OCI-LY3 (cell line): ENCODE data around the gene F8.

ENCODE experiments used
- H2AFZ ChIP-seq: fragments of 200-600, 300-600 bp; shearing (Covaris generic); 2 replicates; pipeline ENCODE4 v1.6.0; 2014; ENCODE audit warnings: antibody characterized with exemption, low read depth, low read length
- H3K27ac ChIP-seq: fragments of 200-600, 300-600 bp; sonication (generic); 2 replicates; pipeline ENCODE4 v1.5.1; 2014; ENCODE audit warnings: mild to moderate bottlenecking, low read length, moderate library complexity, mixed read lengths
- H3K27me3 ChIP-seq: fragments of 200-600, 300-600 bp; sonication (generic); 2 replicates; pipeline ENCODE4 v1.6.1; 2014; ENCODE audit warnings: low read depth, low read length, mixed read lengths
- H3K36me3 ChIP-seq: fragments of 200-600, 300-600 bp; sonication (generic); replicated peaks from 2 replicates; pipeline ENCODE3; 2014; ENCODE audit warnings: low read depth, low read length, mixed read lengths
- H3K4me1 ChIP-seq: fragments of 300-600, 200-600 bp; sonication (generic); 2 replicates; pipeline ENCODE4 v1.6.1; 2014; ENCODE audit warnings: low read length, mixed read lengths
- H3K4me2 ChIP-seq: fragments of 200-600, 300-600 bp; sonication (generic); 2 replicates; pipeline ENCODE4 v1.6.1; 2014; ENCODE audit warnings: low read length, mixed read lengths
- H3K4me3 ChIP-seq: fragments of 300-600, 200-600 bp; sonication (generic); 2 replicates; pipeline ENCODE4 v1.5.1; 2014; ENCODE audit warnings: antibody characterized with exemption, mild to moderate bottlenecking, low read length, moderate library complexity
- H3K79me2 ChIP-seq: fragments of 300-600, 200-600 bp; shearing (Covaris generic); 2 replicates; pipeline ENCODE4 v1.6.1; 2014; ENCODE audit warnings: mild to moderate bottlenecking, low read length, mixed read lengths
- H3K9ac ChIP-seq: fragments of 300-600, 200-600 bp; shearing (Covaris generic); 2 replicates; pipeline ENCODE4 v1.6.0; 2014; ENCODE audit warnings: mild to moderate bottlenecking, low read length, moderate library complexity
- H3K9me3 ChIP-seq: fragments of 200-600, 300-600 bp; shearing (Covaris generic); 2 replicates; pipeline ENCODE4 v1.6.1; 2014; ENCODE audit warnings: low read length, mixed read lengths; ENCODE audit not compliant: insufficient read depth
- H4K20me1 ChIP-seq: fragments of 200-600, 300-600 bp; sonication (generic); 2 replicates; pipeline ENCODE4 v1.6.1; 2016; ENCODE audit warnings: low read length, mixed read lengths; ENCODE audit not compliant: insufficient read depth
- EZH2phosphoT487 ChIP-seq: fragments of 200-600 bp; shearing (Covaris generic); IDR thresholded peaks from 2 replicates; pipeline ENCODE4 v1.6.1; 2018; ENCODE audit warnings: antibody characterized with exemption, mixed run types, low read depth
- TF ChIP-seq, protein P1 (sequence below): fragments of 200-600, 300-600 bp; sonication (generic); IDR thresholded peaks from 2 replicates; pipeline ENCODE4 v1.5.1; 2014; ENCODE audit warnings: antibody characterized with exemption, low read length, low read depth

The F8 gene

DNA sequence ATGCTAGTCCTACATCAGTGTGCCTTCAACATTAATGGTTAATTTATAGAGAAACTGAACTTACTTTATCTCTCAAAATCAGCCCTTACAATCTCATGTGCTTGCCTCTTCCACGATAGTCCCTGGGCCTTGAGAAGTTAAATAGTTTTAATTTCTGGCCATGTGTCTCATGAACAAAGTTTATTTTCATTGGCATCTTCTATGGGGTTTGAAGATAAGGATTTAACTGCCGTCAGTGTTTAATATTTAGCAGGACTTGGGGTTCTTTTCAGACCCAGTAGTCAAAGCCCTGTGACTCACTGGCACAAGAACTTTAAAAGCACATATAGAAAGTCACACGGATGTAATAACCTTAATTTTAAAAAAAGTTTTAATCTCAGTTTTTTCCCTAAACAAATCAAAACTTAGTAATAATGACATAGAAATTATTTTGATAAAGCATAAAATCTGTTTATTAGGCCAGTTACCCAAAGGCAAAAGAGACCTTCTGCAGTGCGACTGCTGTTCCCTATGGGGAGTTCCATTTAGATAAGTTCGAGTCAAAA is 207.2 kb downstream of the F8 start:
- Histone ChIP-seq H3K36me3 (no peaks in the 10 kb centered on the region), H3K4me2 (no peak overlapping the region), H3K27me3 (no peaks in the 10 kb centered on the region), H3K9me3 (no peaks in the 10 kb centered on the region), H3K4me3 (no peak overlapping the region), H3K27ac (no peak overlapping the region), H3K4me1 (peaks cover 19% of the 10 kb centered on the region), H4K20me1 (no peaks in the 10 kb centered on the region), H3K9ac (no peak overlapping the region), H2AFZ (no peak overlapping the region), H3K79me2 (no peaks in the 10 kb centered on the region)
- TF ChIP-seq, protein P1, sequence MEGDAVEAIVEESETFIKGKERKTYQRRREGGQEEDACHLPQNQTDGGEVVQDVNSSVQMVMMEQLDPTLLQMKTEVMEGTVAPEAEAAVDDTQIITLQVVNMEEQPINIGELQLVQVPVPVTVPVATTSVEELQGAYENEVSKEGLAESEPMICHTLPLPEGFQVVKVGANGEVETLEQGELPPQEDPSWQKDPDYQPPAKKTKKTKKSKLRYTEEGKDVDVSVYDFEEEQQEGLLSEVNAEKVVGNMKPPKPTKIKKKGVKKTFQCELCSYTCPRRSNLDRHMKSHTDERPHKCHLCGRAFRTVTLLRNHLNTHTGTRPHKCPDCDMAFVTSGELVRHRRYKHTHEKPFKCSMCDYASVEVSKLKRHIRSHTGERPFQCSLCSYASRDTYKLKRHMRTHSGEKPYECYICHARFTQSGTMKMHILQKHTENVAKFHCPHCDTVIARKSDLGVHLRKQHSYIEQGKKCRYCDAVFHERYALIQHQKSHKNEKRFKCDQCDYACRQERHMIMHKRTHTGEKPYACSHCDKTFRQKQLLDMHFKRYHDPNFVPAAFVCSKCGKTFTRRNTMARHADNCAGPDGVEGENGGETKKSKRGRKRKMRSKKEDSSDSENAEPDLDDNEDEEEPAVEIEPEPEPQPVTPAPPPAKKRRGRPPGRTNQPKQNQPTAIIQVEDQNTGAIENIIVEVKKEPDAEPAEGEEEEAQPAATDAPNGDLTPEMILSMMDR: no peak

DNA sequence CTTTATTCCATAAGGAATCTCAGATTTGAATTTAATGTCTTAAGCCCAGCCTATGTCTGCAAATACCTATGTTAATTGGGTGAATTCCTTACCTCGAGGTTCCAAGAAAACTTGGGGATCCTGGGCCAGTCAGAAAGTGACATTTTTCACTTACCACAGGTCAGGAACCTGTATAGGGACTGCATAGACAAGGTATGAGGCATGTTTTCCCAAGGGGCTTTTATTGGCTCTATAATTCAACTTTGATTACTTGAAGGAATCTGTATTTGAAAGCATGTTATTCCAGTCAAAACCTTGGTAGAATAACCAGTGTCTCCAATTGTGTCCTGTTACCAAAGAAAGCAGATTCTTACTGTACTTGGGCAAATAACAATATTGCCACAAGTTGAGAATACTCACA is 208.7 kb downstream of the F8 start:
- Histone ChIP-seq H3K36me3 (no peaks in the 10 kb centered on the region), H3K9ac (no peak overlapping the region), H3K9me3 (no peaks in the 10 kb centered on the region), H3K4me2 (no peak overlapping the region), H3K4me1 (peaks cover 8% of the 10 kb centered on the region), H2AFZ (no peak overlapping the region), H3K27ac (no peak overlapping the region), H4K20me1 (no peaks in the 10 kb centered on the region), H3K4me3 (no peak overlapping the region), H3K79me2 (no peaks in the 10 kb centered on the region), H3K27me3 (no peaks in the 10 kb centered on the region)
- TF ChIP-seq EZH2phosphoT487: no peak
- TF ChIP-seq, protein P1: no peak

DNA sequence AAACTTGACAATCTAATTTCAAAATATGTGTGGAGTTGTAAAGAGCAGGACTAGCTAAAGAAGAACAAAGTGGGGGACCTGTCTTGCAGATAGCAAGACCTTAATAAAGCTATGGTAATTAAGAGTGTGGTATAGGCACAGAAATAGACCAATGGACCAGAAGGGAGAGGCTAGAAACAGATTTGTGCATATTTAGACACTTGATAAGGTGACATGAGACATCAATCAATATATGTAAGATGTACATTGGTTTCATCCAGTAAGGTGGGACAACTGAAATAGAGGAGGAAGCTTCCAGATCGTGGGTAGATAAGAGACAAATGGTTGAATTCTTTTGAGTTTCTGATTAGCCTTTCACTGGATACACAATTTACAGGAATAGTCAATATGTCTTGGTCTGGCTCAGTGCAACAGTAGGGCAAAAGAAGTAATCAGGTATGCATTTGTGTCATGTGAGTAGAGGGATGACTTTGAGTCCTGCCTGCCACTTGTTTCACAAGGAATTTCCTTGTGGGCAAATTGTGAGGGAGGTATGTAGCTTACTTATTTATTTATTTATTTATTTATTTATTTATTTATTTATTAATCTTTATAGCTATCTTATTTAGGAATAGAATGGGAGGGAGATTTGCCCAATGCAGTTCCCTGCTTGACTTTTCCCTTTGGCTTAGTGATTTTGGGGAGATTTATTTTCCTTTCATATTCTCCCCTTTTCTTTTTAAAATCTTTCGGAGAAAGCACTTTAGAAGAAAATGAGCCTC is 210.0 kb downstream of the F8 start:
- Histone ChIP-seq H3K9ac (no peak overlapping the region), H3K4me2 (no peak overlapping the region), H3K4me3 (no peak overlapping the region), H3K9me3 (no peaks in the 10 kb centered on the region), H3K79me2 (no peaks in the 10 kb centered on the region), H3K36me3 (no peaks in the 10 kb centered on the region), H3K27me3 (no peaks in the 10 kb centered on the region), H3K27ac (no peak overlapping the region), H4K20me1 (no peaks in the 10 kb centered on the region), H2AFZ (no peak overlapping the region), H3K4me1 (0 out of 2 replicates have a peak, but pooled peaks cover 3% of the 10 kb centered on the region)
- TF ChIP-seq, protein P1: no peak
- no peak for TF ChIP-seq EZH2phosphoT487

DNA sequence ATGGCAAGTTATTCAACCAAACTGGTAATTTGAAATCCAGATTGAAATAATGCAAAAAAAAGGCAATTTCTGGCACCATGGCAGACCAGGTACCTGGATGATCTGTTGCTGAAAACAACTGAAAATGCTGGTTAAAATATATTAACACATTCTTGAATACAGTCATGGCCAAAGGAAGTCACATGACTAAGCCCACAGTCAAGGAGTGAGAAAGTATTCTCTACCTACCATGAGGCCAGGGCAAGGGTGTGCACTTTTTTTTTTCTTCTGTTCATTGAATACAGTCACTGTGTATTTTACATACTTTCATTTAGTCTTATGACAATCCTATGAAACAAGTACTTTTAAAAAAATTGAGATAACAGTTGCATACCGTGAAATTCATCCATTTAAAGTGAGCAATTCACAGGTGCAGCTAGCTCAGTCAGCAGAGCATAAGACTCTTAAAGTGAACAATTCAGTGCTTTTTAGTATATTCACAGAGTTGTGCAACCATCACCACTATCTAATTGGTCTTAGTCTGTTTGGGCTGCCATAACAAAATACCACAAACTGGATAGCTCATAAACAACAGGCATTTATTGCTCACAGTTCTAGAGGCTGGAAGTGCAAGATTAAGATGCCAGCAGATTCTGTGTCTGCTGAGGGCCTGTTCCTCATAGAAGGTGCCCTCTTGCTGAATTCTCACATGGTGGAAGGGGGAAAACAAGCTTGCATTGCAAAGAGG is 212.4 kb downstream of the F8 start:
- no peak overlapping the region for H3K4me3 ChIP-seq
- H3K27me3 ChIP-seq: no peaks in the 10 kb centered on the region
- 0 out of 2 replicates have a peak overlapping the region, but pooled peaks have one; percentile 21 for H2AFZ ChIP-seq
- H3K27ac ChIP-seq: no peak overlapping the region
- no peaks in the 10 kb centered on the region for H3K36me3 ChIP-seq
- 0 out of 2 replicates have a peak, but pooled peaks cover 6% of the 10 kb centered on the region for H3K9me3 ChIP-seq
- peaks cover 7% of the 10 kb centered on the region for H3K4me1 ChIP-seq
- H4K20me1 ChIP-seq: no peaks in the 10 kb centered on the region
- no peak overlapping the region for H3K9ac ChIP-seq
- TF ChIP-seq, protein P1: no peak
- TF ChIP-seq EZH2phosphoT487: no peak
- H3K4me2 ChIP-seq: no peak overlapping the region
- H3K79me2 ChIP-seq: no peaks in the 10 kb centered on the region
